ENCODE data around the gene KLHL29. TPM values are rescaled to one million over a fixed set of nuclear protein-coding genes. Genes with fewer than 3 reads are reported as not detected.

The KLHL29 gene
- total and polyA plus RNA-seq, 2 experiments from 2014 or later: 1.5 to 6.5 TPM

DNA sequence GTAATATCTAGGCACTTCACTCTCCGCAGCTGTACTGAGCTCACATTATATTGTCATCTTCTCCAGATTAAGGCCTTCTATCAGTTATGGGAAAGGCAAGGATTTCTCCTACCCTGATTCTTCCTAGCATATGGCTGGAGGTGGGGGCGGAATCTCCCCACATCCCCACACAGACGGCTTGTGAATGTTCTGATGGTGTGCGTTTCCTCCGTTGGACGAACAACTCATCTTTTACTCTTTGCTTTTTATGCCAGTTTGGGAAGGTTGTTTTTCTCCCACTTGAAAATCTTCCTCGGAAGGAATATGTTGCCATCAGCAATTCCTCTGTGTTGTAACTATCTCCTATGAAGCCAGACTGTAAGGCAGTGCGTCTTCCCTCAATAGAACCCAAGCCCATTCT, 24.3 kb downstream of the KLHL29 start (continued):
- no peak for TF ChIP-seq CTCF (conservative IDR thresholded peaks at IDR 0.05; ENCODE audit: low read depth in 2 of 2)
- no peak for TF ChIP-seq ZNF462 (CRISPR knock-in tag; IDR thresholded peaks at IDR 0.05)
- TF ChIP-seq POLR2AphosphoS5 (IDR thresholded peaks at IDR 0.05; ENCODE audit: low read depth): no peak
- no peak for TF ChIP-seq CREB1 (CRISPR knock-in tag; IDR thresholded peaks at IDR 0.05; ENCODE audit: low read depth)

DNA sequence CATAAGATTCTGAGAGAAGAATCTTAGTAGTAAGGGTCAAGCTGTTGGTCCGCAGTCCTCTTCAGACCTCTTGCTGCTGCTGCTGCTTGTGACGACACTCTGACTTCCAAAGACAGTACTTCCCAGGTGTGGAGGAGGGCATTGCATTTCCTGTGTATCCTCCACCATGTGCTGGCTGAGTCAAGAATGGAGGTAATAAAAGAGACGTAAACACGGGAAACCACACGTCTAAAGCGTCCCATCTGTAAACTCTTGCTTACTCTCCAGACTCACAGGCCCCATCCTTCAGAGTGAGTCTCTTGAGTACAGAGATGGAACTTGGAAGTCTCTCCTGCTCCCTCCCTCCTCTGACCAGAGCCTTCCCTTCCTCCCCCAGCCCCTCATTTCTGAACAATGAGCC, 25.6 kb downstream of the KLHL29 start:
- Histone ChIP-seq H3K27me3 (ENCODE audit: insufficient read depth) (no peaks in the 10 kb centered on the region), H4K20me1 (replicated peaks; ENCODE audit: insufficient read depth) (0 out of 2 replicates have a peak, but pooled peaks cover 3% of the 10 kb centered on the region), H3K9me2 (ENCODE audit: insufficient read depth) (peaks cover 3% of the 10 kb centered on the region; the same call in 1 of the 2 replicates), H3K4me3 (no peak overlapping the region), H3K27ac (ENCODE audit: low read depth) (no peak overlapping the region), H3F3A (replicated peaks; ENCODE audit: low read depth) (no peaks in the 10 kb centered on the region), H2AFZ (no peak overlapping the region), H3K36me3 (ENCODE audit: insufficient read depth) (no peaks in the 10 kb centered on the region), H3K4me1 (ENCODE audit: insufficient read depth) (no peaks in the 10 kb centered on the region), H3K79me2 (replicated peaks; ENCODE audit: insufficient read depth) (no peaks in the 10 kb centered on the region), H3K4me2 (no peak overlapping the region)
- DNase-seq (ENCODE audit: low spot score) (no peak), ATAC-seq (no peak)
- Mint-ChIP-seq H3K27me3 (ENCODE audit: insufficient read depth, low read depth, poor library complexity) (peaks cover 6% of the 10 kb centered on the region), H3K36me3 (ENCODE audit: low read depth) (no peaks in the 10 kb centered on the region; the same call in 2 of the 3 replicates), H3K9me3 (no peaks in the 10 kb centered on the region), H3K4me3 (no peak overlapping the region), H3K4me1 (peaks cover 8% of the 10 kb centered on the region; the same call in 2 of the 3 replicates), H3K27ac (no peak overlapping the region)
- no peak for TF ChIP-seq REST (IDR thresholded peaks at IDR 0.05; ENCODE audit: unreplicated experiment)
- no peak for TF ChIP-seq STAT1 (IDR thresholded peaks at IDR 0.05; ENCODE audit: unreplicated experiment)
- TF ChIP-seq NANOG (IDR thresholded peaks at IDR 0.05; ENCODE audit: borderline replicate concordance): no peak
- TF ChIP-seq ETS1 (IDR thresholded peaks at IDR 0.05): no peak
- TF ChIP-seq JUNB (IDR thresholded peaks at IDR 0.05; ENCODE audit: unreplicated experiment): no peak
- no peak for TF ChIP-seq ZNF114 (CRISPR knock-in tag; IDR thresholded peaks at IDR 0.05)
- no peak for TF ChIP-seq CTCF (conservative IDR thresholded peaks at IDR 0.05; ENCODE audit: low read depth in 2 of 2)
- no peak for TF ChIP-seq ZNF331 (CRISPR knock-in tag; IDR thresholded peaks at IDR 0.05; ENCODE audit: low read depth)
